ENCODE measurements around the gene IL17RD.
A peak's percentile ranks its signal among the peaks of the same experiment; 100 is the strongest.

Gene IL17RD

GRCh38 chr3:57112206-57112605, 52.9 kb downstream of the IL17RD start:
- TF ChIP-seq CTCF (IDR thresholded peaks at IDR 0.05; ENCODE audit: low read depth, low read length) = peak; percentile 36
- H3K4me3 ChIP-seq (replicated peaks in 1 of 2; ENCODE audit: low read depth in 2 of 2, low read length in 2 of 2) = no peak overlapping the region
- DNase-seq (ENCODE audit: low read depth in 2 of 2) = no peak

- DNase-seq (ENCODE audit: low read depth in 2 of 2) = no peak
- H3K4me3 ChIP-seq (replicated peaks in 1 of 2; ENCODE audit: low read depth in 2 of 2, low read length in 2 of 2) = no peak overlapping the region
- no peak for TF ChIP-seq CTCF (IDR thresholded peaks at IDR 0.05; ENCODE audit: low read depth, low read length)
These were observed 54.4 kb downstream of the IL17RD start for GRCh38 chr3:57110798-57111197.

- no peak for TF ChIP-seq CTCF (IDR thresholded peaks at IDR 0.05; ENCODE audit: low read depth, low read length)
- no peak overlapping the region for H3K4me3 ChIP-seq (replicated peaks in 1 of 2; ENCODE audit: low read depth in 2 of 2, low read length in 2 of 2)
- DNase-seq (ENCODE audit: low read depth in 2 of 2) = no peak
These were observed 54.9 kb downstream of the IL17RD start for GRCh38 chr3:57110214-57110613.

- H3K4me3 ChIP-seq (replicated peaks in 1 of 2; ENCODE audit: low read depth in 2 of 2, low read length in 2 of 2) = no peak overlapping the region
- TF ChIP-seq CTCF (IDR thresholded peaks at IDR 0.05; ENCODE audit: low read depth, low read length) = no peak
- no peak for DNase-seq (ENCODE audit: low read depth in 2 of 2)
These were observed 55.5 kb downstream of the IL17RD start for GRCh38 chr3:57109437-57110199.

GRCh38 chr3:57108684-57109083, 56.5 kb downstream of the IL17RD start:
- TF ChIP-seq CTCF (IDR thresholded peaks at IDR 0.05; ENCODE audit: low read depth, low read length) = no peak
- DNase-seq (ENCODE audit: low read depth in 2 of 2) = no peak
- H3K4me3 ChIP-seq (replicated peaks in 1 of 2; ENCODE audit: low read depth in 2 of 2, low read length in 2 of 2) = no peak overlapping the region

GRCh38 chr3:57105585-57105984, 59.6 kb downstream of the IL17RD start:
- no peak for TF ChIP-seq CTCF (IDR thresholded peaks at IDR 0.05; ENCODE audit: low read depth, low read length)
- no peak overlapping the region for H3K4me3 ChIP-seq (replicated peaks in 1 of 2; ENCODE audit: low read depth in 2 of 2, low read length in 2 of 2)
- DNase-seq (ENCODE audit: low read depth in 2 of 2) = no peak
